Nephron (organoid): Measurements from ENCODE around the gene PTGES.

Experiments used
- H3K27ac Mint-ChIP-seq, 3 experiments: 2 replicates each; pipeline ENCODE4 v1.8.0; 2020; ENCODE audit warnings: mixed read lengths in 3 of 3, mild to moderate bottlenecking in 2 of 3, moderate library complexity in 1 of 3
- H3K27me3 Mint-ChIP-seq: 2 replicates; pipeline ENCODE4 v1.8.0; 2021; ENCODE audit warnings: low read depth, mild to moderate bottlenecking, moderate library complexity, mixed read lengths
- H3K36me3 Mint-ChIP-seq: 2 replicates; pipeline ENCODE4 v1.8.0; 2020; ENCODE audit warnings: low read depth, mixed read lengths
- H3K4me1 Mint-ChIP-seq: 2 replicates; pipeline ENCODE4 v1.8.0; 2020; ENCODE audit warnings: mixed read lengths
- H3K4me3 Mint-ChIP-seq, 3 experiments: 2 replicates each; pipeline ENCODE4 v1.8.0; 2020; ENCODE audit warnings: mild to moderate bottlenecking in 3 of 3, mixed read lengths in 3 of 3, moderate library complexity in 2 of 3
- H3K9me3 Mint-ChIP-seq: 2 replicates; pipeline ENCODE4 v1.8.0; 2020; ENCODE audit warnings: mixed read lengths
- TF ChIP-seq, protein P1 (sequence below), 3 experiments: fragments of 200-600 bp; sonication (generic); IDR thresholded peaks; one replicate each; pipeline ENCODE4 v1.5.0; 2021; ENCODE audit warnings: antibody characterized with exemption in 3 of 3; ENCODE audit not compliant: unreplicated experiment in 3 of 3

PTGES gene

DNA sequence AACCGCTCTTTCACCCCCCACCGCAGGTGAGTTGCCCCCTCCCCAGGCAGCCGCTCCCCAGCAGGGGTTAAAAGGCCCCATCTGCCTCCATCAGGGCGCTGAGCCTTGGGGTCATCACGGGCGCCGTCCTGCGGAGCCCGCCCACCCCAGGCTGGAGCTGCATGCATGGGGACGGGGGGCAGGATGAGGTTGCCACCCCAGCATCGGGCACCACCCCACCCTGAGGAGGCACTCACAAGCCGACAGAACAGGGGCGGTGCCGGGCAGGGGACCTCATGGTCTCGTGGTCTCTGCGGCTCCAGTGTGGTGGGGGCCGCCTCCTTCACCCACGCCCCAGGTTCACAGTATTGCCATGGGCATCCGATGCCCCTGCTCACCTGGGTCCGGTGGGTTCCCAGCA lies 16.5 kb downstream of the PTGES start:
- H3K27ac Mint-ChIP-seq, result no peak overlapping the region
- H3K4me1 Mint-ChIP-seq, result no peaks in the 10 kb centered on the region
- H3K9me3 Mint-ChIP-seq, result no peaks in the 10 kb centered on the region
- TF ChIP-seq, protein P1, sequence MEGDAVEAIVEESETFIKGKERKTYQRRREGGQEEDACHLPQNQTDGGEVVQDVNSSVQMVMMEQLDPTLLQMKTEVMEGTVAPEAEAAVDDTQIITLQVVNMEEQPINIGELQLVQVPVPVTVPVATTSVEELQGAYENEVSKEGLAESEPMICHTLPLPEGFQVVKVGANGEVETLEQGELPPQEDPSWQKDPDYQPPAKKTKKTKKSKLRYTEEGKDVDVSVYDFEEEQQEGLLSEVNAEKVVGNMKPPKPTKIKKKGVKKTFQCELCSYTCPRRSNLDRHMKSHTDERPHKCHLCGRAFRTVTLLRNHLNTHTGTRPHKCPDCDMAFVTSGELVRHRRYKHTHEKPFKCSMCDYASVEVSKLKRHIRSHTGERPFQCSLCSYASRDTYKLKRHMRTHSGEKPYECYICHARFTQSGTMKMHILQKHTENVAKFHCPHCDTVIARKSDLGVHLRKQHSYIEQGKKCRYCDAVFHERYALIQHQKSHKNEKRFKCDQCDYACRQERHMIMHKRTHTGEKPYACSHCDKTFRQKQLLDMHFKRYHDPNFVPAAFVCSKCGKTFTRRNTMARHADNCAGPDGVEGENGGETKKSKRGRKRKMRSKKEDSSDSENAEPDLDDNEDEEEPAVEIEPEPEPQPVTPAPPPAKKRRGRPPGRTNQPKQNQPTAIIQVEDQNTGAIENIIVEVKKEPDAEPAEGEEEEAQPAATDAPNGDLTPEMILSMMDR (IDR thresholded peaks at IDR 0.05; ENCODE audit: unreplicated experiment in 3 of 3), result no peak
- H3K36me3 Mint-ChIP-seq, result no peaks in the 10 kb centered on the region
- peaks cover 39% of the 10 kb centered on the region for H3K27me3 Mint-ChIP-seq
- no peak overlapping the region for H3K4me3 Mint-ChIP-seq

DNA sequence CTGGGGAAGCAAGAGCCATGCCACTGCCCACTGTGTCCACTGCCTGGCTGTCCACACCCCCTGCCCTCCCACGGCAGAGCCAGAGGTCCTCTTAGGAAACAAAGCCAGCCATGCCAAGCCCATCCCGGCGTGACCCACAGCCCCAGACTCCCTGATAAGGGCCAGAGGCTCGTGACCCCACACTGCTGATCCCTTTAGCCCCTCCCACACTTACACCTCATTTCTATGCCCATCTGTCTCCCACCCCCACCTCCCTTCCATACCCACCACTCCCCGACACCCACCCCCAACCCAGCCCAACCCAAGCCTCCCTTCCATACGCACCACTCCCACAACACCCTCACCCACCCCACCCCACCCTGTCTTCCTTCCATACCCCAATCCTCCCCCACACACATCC lies 17.3 kb downstream of the PTGES start:
- Mint-ChIP-seq H3K27ac (no peak overlapping the region), H3K4me1 (no peaks in the 10 kb centered on the region), H3K9me3 (no peaks in the 10 kb centered on the region), H3K27me3 (peaks cover 42% of the 10 kb centered on the region), H3K36me3 (no peaks in the 10 kb centered on the region), H3K4me3 (no peak overlapping the region)
- TF ChIP-seq, protein P1 (IDR thresholded peaks at IDR 0.05; ENCODE audit: unreplicated experiment in 3 of 3), result no peak

DNA sequence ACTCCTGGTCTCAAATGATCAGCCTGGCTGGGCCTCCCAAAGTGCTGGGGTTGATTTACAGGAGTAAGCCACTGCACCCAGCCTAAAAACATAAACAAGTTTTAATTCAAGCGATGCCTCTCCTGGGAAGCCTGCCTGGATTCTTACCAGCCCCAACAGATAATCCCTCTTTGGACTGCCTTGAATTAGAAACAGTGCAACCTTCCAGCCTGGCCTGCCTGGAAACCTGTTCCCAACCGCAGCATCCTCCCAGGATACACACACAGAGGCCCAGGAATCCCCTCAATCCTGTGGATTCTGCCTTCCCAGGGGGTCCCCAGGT lies 19.2 kb downstream of the PTGES start:
- TF ChIP-seq, protein P1 (IDR thresholded peaks at IDR 0.05; ENCODE audit: unreplicated experiment in 3 of 3), result no peak
- Mint-ChIP-seq H3K4me1 (no peaks in the 10 kb centered on the region), H3K27ac (no peak overlapping the region), H3K4me3 (no peak overlapping the region), H3K27me3 (peaks cover 51% of the 10 kb centered on the region), H3K36me3 (no peaks in the 10 kb centered on the region), H3K9me3 (no peaks in the 10 kb centered on the region)

DNA sequence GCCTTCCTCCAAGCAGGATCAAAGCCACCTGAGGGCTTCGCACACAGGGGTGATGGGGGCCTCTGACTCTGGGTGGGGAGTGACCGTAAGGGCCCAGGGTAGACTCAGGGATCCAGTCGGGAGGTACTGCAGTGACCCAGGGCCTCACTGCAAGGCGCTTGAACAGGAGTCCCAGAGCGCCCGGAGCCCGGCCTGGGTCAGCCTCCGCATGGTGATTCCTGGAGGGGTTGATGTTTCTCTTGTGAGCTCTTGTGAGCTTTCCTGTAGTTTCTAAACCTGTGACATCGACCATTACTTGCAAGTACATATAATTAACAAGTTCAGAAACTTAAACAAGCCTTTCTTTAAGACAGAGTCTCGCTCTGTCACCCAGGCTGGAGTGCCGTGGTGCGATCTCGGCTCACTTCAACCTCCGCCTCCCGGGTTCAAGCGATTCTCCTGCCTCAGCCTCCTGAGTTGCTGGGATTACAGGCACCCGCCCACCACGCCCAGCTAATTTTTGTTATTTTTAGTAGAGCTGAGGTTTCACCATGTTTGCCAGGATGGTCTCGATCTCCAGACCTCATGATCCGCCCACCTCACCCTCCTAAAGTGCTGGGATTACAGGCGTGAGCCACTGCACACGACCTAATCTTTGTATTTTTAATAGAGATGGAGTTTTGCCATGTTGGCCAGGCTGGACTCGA lies 19.8 kb downstream of the PTGES start:
- no peaks in the 10 kb centered on the region for H3K9me3 Mint-ChIP-seq
- no peaks in the 10 kb centered on the region for H3K4me1 Mint-ChIP-seq
- H3K27ac Mint-ChIP-seq, result no peak overlapping the region
- TF ChIP-seq, protein P1 (IDR thresholded peaks at IDR 0.05; ENCODE audit: unreplicated experiment in 3 of 3), result no peak
- no peaks in the 10 kb centered on the region for H3K36me3 Mint-ChIP-seq
- H3K27me3 Mint-ChIP-seq, result peaks cover 46% of the 10 kb centered on the region
- no peak overlapping the region for H3K4me3 Mint-ChIP-seq

DNA sequence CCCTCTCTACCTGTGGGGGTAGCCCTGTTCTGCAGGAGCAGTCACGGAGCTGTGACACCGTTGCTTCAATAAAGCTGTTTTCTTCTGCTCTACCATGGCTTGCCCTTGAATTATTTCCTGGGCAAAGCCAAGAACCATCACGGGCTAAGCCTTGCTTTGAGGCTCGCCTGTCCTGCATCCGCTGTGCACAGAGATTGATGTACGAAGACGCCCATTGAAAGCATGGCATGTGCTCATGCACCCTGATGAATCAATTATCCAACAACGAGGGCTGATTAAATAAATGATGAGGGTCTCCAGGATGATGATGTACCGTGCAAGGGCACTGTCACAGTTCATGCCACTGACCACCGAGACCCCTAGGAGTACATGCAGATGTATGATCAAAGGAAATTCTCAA lies 20.7 kb downstream of the PTGES start:
- H3K4me3 Mint-ChIP-seq, result no peak overlapping the region
- TF ChIP-seq, protein P1 (IDR thresholded peaks at IDR 0.05; ENCODE audit: unreplicated experiment in 3 of 3), result no peak
- H3K9me3 Mint-ChIP-seq, result no peaks in the 10 kb centered on the region
- H3K4me1 Mint-ChIP-seq, result no peaks in the 10 kb centered on the region
- H3K27ac Mint-ChIP-seq, result no peak overlapping the region
- H3K27me3 Mint-ChIP-seq, result peaks cover 41% of the 10 kb centered on the region
- H3K36me3 Mint-ChIP-seq, result no peaks in the 10 kb centered on the region

DNA sequence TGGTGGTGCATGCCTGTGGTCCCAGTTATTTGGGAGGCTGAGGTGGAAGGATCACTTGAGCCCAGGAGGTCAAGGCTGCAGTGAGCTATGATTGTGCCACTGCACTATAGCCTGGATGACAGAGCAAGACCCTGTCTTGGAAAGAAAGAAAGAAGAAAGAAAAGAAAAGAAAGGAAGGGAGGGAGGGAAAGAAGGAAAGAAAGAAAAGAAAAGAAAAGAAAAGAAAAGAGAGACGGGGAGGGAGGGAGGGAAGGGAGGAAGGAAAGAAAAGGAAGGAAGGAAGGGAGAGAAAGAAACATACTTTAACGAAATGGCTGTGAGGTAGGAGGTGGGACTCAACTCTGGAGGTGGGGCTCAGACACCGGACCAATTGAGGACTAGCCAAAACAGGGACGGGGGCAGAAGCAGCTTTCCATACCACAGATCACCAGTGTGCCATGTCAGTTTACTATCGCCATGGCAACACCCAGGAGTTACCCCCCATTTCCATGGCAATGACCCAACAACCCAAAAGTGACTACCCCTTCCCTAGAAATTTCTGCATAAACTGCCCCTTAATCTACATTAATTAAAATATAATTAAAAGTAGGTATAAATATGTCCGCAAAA lies 21.3 kb downstream of the PTGES start:
- H3K36me3 Mint-ChIP-seq, result no peaks in the 10 kb centered on the region
- peaks cover 3% of the 10 kb centered on the region for H3K4me1 Mint-ChIP-seq
- H3K27ac Mint-ChIP-seq, result no peak overlapping the region
- H3K4me3 Mint-ChIP-seq, result no peak overlapping the region
- TF ChIP-seq, protein P1 (IDR thresholded peaks at IDR 0.05; ENCODE audit: unreplicated experiment in 3 of 3), result no peak
- H3K9me3 Mint-ChIP-seq, result no peaks in the 10 kb centered on the region
- peaks cover 41% of the 10 kb centered on the region for H3K27me3 Mint-ChIP-seq
